Esophagus muscularis mucosa (tissue), 4 donors: ENCODE measurements around the gene GNA15. TPM values are rescaled to one million over a fixed set of nuclear protein-coding genes. Genes with fewer than 3 reads are reported as not detected.

Experiments used
- DNase-seq: peaks from one replicate; pipeline ENCODE4 v3.0.0-alpha.2; 2017; ENCODE audit errors: extremely low spot score
- H3K27ac ChIP-seq, 4 donors: fragments of 200-600 bp; sonication (generic); replicated peaks in 1 of 4; 1 replicate in 3 of 4; 2 replicates in 1 of 4; pipeline ENCODE4 v1.5.1; 2016 to 2019; ENCODE audit warnings: mild to moderate bottlenecking in 1 of 4
- H3K27me3 ChIP-seq, 4 donors: fragments of 200-600 bp; sonication (generic); one replicate each; pipeline versions ENCODE4 v1.5.1 to v1.6.0; 2016 to 2019
- H3K36me3 ChIP-seq, 4 donors: fragments of 200-600 bp; sonication (generic); one replicate each; pipeline ENCODE4 v1.5.1; 2016 to 2019
- H3K4me1 ChIP-seq, 4 donors: fragments of 200-600 bp; sonication (generic); one replicate each; pipeline ENCODE4 v1.5.1; 2016 to 2019
- H3K4me3 ChIP-seq, 4 donors: fragments of 200-600 bp; sonication (generic); 1 replicate in 2 of 4; 2 replicates in 2 of 4; pipeline ENCODE4 v1.5.1; 2016 to 2019; ENCODE audit warnings: mild to moderate bottlenecking in 4 of 4, moderate library complexity in 1 of 4
- H3K9me3 ChIP-seq, 4 donors: fragments of 200-600 bp; sonication (generic); 1 replicate in 3 of 4; 2 replicates in 1 of 4; pipeline ENCODE4 v1.5.1; 2016 to 2019
- EP300 ChIP-seq: sonication (generic); formaldehyde crosslinking; IDR thresholded peaks from one replicate; pipeline ENCODE4 v1.6.1; 2017; ENCODE audit warnings: antibody characterized with exemption
- POLR2A ChIP-seq: fragments of 450-650 bp; IDR thresholded peaks from one replicate; pipeline ENCODE4 v1.6.1; 2017; ENCODE audit warnings: antibody characterized with exemption, moderate library complexity, mild to moderate bottlenecking, low read depth
- POLR2AphosphoS5 ChIP-seq, 2 donors: sonication (generic); formaldehyde crosslinking; IDR thresholded peaks; one replicate each; pipeline ENCODE4 v1.6.1; 2017; ENCODE audit warnings: antibody characterized with exemption in 2 of 2
- WGBS: methylation state at CpG from one replicate; pipeline ENCODE4 v1.1.5; 2018; 5-methylcytosine and 5-hydroxymethylcytosine counted together
- intact Hi-C: fragments of 100-400 bp; cut with DNase I; formaldehyde crosslinking; loops from one replicate; pipeline ENCODE4 v1.15.1; 2023
- total RNA-seq, 4 donors: library from RNA; depleted of rRNA; stranded (reverse); fragments of >200 nt; gene quantifications; one replicate each; pipeline versions ENCODE4 v1.1.0 to v1.2.1, GENCODE V29; 2016
- TF ChIP-seq, protein P1 (sequence below), 3 experiments: fragments of 200-600 bp in 2 of 3; fragments of 450-650 bp in 1 of 3; sonication (generic) in 2 of 3; IDR thresholded peaks; one replicate each; pipeline ENCODE4 v1.5.1; 2017 to 2019; ENCODE audit warnings: antibody characterized with exemption in 3 of 3, mild to moderate bottlenecking in 2 of 3, moderate library complexity in 1 of 3

GNA15 gene
- total RNA-seq, 4 donors from 2014 or later: 4.3 to 13.8 (median 5.3) TPM

DNA sequence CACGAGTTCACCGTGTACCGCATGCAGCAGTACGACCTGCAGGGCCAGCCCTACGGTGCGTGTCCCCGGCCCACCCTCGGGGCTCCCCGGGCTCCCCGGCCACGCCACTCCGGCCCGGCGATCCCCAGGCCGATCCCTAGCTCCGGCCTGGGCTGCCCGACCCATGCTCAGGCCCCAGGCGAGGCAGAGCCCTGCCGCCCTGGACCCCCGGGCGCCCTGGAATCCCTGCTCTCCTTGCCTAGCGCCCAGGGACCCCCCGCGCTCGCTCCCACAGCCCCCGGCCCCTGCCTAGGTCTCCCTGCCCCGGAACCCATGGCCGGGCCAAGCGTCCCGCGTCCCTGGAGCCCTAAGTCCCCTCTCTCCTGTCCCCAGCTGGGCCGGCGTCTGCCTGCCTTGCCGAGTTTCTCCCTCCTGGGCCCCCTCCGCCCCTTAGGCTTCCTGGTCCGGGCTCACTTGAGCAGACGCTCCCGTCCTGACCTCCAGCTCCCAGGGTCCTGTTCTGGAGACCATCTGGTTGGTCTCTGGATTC is 50.4 kb downstream of the GNA15 start:
- no peaks in the 10 kb centered on the region for H3K9me3 ChIP-seq
- H3K36me3 ChIP-seq: peaks cover 0 to 18% (median 12%) of the 10 kb centered on the region in 4 donors
- intact Hi-C loops: no loop called here
- H3K27ac ChIP-seq: peak overlapping the region; percentile 73 to 85 (median 81)
- no peaks in the 10 kb centered on the region for H3K27me3 ChIP-seq
- 2% methylated on average over 13 of the region's 38 CpGs for WGBS
- H3K4me1 ChIP-seq: peaks cover 16 to 51% (median 37%) of the 10 kb centered on the region in 4 donors
- no peak for DNase-seq
- peak overlapping the region; percentile 84 to 97 (median 95) for H3K4me3 ChIP-seq
- no peak for TF ChIP-seq POLR2A
- TF ChIP-seq, protein P1, sequence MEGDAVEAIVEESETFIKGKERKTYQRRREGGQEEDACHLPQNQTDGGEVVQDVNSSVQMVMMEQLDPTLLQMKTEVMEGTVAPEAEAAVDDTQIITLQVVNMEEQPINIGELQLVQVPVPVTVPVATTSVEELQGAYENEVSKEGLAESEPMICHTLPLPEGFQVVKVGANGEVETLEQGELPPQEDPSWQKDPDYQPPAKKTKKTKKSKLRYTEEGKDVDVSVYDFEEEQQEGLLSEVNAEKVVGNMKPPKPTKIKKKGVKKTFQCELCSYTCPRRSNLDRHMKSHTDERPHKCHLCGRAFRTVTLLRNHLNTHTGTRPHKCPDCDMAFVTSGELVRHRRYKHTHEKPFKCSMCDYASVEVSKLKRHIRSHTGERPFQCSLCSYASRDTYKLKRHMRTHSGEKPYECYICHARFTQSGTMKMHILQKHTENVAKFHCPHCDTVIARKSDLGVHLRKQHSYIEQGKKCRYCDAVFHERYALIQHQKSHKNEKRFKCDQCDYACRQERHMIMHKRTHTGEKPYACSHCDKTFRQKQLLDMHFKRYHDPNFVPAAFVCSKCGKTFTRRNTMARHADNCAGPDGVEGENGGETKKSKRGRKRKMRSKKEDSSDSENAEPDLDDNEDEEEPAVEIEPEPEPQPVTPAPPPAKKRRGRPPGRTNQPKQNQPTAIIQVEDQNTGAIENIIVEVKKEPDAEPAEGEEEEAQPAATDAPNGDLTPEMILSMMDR (IDR thresholded peaks at IDR 0.05): peak in 1 of 3 experiments; percentile 5
- TF ChIP-seq POLR2AphosphoS5 (IDR thresholded peaks at IDR 0.05): no peak
- no peak for TF ChIP-seq EP300

DNA sequence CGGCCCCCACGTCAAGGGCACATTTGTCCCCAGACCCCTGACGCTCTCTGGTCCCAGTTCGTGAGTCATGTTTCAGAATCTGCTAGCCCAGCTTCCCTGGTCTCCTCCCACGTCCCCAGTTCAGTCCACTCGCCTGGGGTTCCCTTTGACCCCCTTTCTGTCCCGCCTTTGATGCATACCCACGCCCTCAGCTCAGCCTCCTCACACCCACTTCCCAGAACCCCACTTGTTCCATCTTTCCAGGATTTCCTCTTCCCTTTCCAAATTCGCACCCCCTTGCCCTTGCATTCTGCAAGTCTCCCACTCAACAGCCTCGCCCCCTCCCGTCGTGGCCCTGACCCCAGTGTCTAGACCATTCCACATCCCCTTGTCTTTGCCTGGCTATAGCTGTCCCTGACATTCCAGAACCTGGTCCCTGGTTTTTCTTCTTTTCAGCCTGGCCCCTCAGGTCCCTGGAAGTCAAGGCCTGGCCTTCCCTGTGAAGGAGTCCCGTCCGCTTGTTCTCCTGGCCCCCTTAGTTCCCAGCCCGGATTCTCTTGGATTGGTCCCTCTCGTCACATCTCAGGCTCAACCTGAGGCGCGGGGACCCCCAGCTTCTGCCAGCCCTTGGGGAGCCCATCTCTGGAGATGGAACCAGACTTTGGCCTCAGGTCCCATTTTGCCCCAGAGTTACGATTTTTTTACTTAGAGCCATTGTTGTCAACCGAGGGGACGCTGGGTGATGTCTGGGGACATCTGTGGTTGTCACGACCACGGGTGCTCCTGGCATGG is 51.2 kb downstream of the GNA15 start:
- intact Hi-C loops: no loop called here
- Histone ChIP-seq H3K36me3 (peaks cover 0 to 20% (median 14%) of the 10 kb centered on the region in 4 donors), H3K27ac (no peak overlapping the region), H3K4me3 (peak overlapping the region; percentile 84 to 97 (median 95)), H3K9me3 (no peaks in the 10 kb centered on the region), H3K4me1 (peaks cover 16 to 51% (median 37%) of the 10 kb centered on the region in 4 donors), H3K27me3 (no peaks in the 10 kb centered on the region)
- DNase-seq: no peak
- TF ChIP-seq, protein P1 (IDR thresholded peaks at IDR 0.05): no peak
- TF ChIP-seq EP300 (no peak), POLR2AphosphoS5 (IDR thresholded peaks at IDR 0.05) (no peak)
- 65% methylated on average over 23 of the region's 23 CpGs for WGBS

DNA sequence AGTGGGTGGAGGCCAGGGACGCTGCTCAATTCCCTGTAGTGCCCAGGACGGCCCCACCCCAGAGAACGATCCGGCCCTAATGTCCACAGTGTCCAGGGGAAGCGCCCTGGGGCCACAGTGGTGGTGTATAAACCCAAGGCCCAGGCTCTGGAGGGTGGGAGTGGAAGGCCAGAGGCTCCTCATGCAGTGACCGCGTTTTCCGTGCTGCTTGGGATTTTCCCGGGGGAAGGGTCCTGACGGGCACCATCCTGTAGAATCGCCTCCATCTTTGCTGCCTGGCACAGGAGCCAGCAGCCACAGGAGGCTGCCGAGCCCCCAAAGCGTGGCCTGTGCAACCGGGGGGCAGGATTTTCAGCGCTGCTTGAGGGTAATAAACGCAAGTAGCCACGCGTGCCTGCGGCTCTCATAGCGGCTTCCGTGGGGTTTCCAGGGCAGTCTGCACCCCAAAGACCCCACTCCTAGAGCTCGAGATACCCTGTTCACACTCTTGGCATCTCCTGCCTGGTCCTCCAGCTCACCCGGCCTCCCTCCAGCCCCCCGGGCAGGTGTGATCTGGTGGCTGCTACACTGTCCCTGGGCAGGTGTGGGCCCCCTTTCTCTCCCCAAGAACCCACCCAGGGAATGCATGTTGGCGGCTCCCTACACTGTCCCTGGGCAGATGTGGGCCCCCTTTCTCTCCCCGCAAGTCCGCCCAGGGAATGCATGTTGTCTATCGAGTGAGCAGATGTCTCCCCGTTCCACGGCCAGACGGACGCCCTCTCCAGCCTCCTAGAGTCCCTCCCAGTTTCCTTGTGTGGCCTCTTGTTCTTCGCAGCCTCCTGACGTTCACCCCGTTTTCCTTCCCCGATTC is 52.1 kb downstream of the GNA15 start:
- no peak for DNase-seq
- H3K4me3 ChIP-seq: no peak overlapping the region
- 81% methylated on average over 35 of the region's 36 CpGs for WGBS
- peaks cover 16 to 51% (median 37%) of the 10 kb centered on the region in 4 donors for H3K4me1 ChIP-seq
- no peak for TF ChIP-seq EP300
- TF ChIP-seq, protein P1 (IDR thresholded peaks at IDR 0.05): no peak
- no peak for TF ChIP-seq POLR2AphosphoS5 (IDR thresholded peaks at IDR 0.05)
- TF ChIP-seq POLR2A: no peak
- H3K27me3 ChIP-seq: no peaks in the 10 kb centered on the region
- intact Hi-C loops: no loop called here
- H3K27ac ChIP-seq: no peak overlapping the region
- H3K36me3 ChIP-seq: peaks cover 0 to 27% (median 20%) of the 10 kb centered on the region in 4 donors
- H3K9me3 ChIP-seq: no peaks in the 10 kb centered on the region

DNA sequence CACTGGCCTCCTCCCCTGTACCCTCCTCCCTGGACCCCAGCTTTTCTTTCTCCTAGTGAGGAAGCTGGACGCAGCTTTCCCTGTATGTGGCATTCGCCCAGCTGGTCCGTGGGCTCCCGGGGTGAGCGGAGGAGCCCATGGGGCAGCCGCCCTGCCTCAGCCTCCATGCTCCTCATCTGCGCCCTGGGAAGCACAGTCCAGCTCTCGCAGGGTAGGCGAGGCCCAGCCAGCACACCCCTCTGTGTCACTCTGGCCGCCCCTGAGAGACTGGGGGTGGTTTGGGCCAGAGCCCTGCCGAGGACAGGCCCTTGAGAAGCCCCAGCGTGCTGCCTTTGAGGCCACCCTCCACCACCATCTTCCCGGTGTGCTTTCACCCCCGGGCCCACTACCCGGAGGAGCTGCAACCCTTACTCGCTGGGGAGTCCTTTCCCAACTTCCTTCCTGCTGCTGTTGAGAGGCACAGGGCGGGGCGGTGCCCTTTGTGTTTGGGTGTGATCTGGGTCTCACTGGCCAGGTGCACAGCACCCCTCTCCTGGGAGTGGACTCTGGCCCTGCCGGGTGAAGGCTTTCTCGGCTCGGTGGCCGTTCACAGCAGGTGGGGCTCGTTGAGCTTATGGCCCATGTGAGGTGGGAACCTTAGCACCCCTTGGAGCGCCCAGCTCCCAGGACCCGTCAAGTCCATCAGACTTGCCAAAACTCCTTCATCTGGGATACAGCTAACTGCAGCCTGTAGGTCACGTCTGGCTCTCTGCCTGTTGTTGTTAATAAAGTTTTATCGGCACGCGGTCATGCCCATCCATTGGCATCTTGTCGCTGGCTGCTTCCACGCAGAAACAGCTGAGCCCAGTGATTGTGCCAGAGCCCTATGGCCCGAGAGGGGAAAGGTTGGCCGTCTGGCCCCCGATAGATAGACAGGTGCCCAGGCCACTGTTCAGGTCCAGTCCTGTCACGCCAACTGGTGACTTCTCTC is 53.1 kb downstream of the GNA15 start:
- H3K4me3 ChIP-seq: no peak overlapping the region
- peaks cover 16 to 51% (median 37%) of the 10 kb centered on the region in 4 donors for H3K4me1 ChIP-seq
- H3K9me3 ChIP-seq: no peaks in the 10 kb centered on the region
- no peak for DNase-seq
- H3K36me3 ChIP-seq: peaks cover 0 to 37% (median 29%) of the 10 kb centered on the region in 4 donors
- no peak for TF ChIP-seq POLR2A
- TF ChIP-seq POLR2AphosphoS5 (IDR thresholded peaks at IDR 0.05): no peak
- TF ChIP-seq, protein P1 (IDR thresholded peaks at IDR 0.05): no peak
- no peak for TF ChIP-seq EP300
- intact Hi-C loops: no loop called here
- WGBS: 90% methylated on average over 29 of the region's 35 CpGs
- no peak overlapping the region for H3K27ac ChIP-seq
- H3K27me3 ChIP-seq: no peaks in the 10 kb centered on the region
